PFSK-1 (cell line): ENCODE data around the gene OR5AU1.

Experiments
- POLR2AphosphoS5 ChIP-seq: IDR thresholded peaks from 2 replicates; pipeline ENCODE4 v1.6.1; 2012; ENCODE audit warnings: low read depth, mild to moderate bottlenecking, control low read depth, low read length, moderate library complexity
- REST ChIP-seq, 2 experiments: IDR thresholded peaks; 2 replicates each; pipeline versions ENCODE4 v1.6.1 to v1.8.0; 2011 to 2012; ENCODE audit warnings: low read depth in 2 of 2, low read length in 2 of 2, control low read depth in 1 of 2, inconsistent platforms in 1 of 2, mild to moderate bottlenecking in 1 of 2, moderate library complexity in 1 of 2; ENCODE audit not compliant: insufficient read depth in 1 of 2
- SIN3A ChIP-seq: IDR thresholded peaks from 2 replicates; pipeline ENCODE4 v1.6.1; 2012; ENCODE audit warnings: mild to moderate bottlenecking, low read length, moderate library complexity, borderline replicate concordance; ENCODE audit not compliant: insufficient read depth
- TAF1 ChIP-seq: IDR thresholded peaks from 2 replicates; pipeline ENCODE4 v1.6.1; 2012; ENCODE audit warnings: low read length, control low read depth, borderline replicate concordance; ENCODE audit not compliant: insufficient read depth

GRCh38 chr14:21191261-21191808, 35.5 kb upstream of the OR5AU1 start:
- no peak for TF ChIP-seq POLR2AphosphoS5
- no peak for TF ChIP-seq REST (IDR thresholded peaks at IDR 0.05; ENCODE audit: insufficient read depth in 1 of 2, low read depth in 2 of 2, low read length in 2 of 2)
- TF ChIP-seq SIN3A: no peak
- no peak for TF ChIP-seq TAF1
